Right lobe of liver (tissue), 6 donors: ENCODE measurements around the gene SP140. TPM values are rescaled to one million over a fixed set of nuclear protein-coding genes. Genes with fewer than 3 reads are reported as not detected.

ENCODE experiments used
- ATAC-seq, 4 donors: fragments of 200-7000 bp; cut with Tn5 transposase; one replicate each; pipeline ENCODE4 v1.9.1; 2020; ENCODE audit warnings: mild to moderate bottlenecking in 4 of 4, moderate library complexity in 4 of 4
- DNase-seq, 3 donors: peaks; one replicate each; pipeline ENCODE4 v3.0.0-alpha.2; 2020
- H3K27ac ChIP-seq, 3 donors: fragments of 200-600 bp; one replicate each; pipeline ENCODE4 v1.8.0; 2022
- H3K27me3 ChIP-seq, 2 donors: fragments of 200-600 bp; one replicate each; pipeline ENCODE4 v1.8.0; 2022
- H3K36me3 ChIP-seq, 4 donors: fragments of 200-600 bp; sonication (generic) in 1 of 4; one replicate each; pipeline versions ENCODE4 v1.5.1 to v1.8.0; 2017 to 2022; ENCODE audit warnings: control low read depth in 1 of 4
- H3K4me1 ChIP-seq, 4 donors: fragments of 200-600 bp; sonication (generic) in 1 of 4; one replicate each; pipeline versions ENCODE4 v1.5.1 to v1.8.0; 2017 to 2022; ENCODE audit warnings: control low read depth in 1 of 4
- H3K4me3 ChIP-seq, 3 donors: fragments of 200-600 bp; one replicate each; pipeline ENCODE4 v1.8.0; 2022
- H3K9me3 ChIP-seq, 4 donors: fragments of 200-600 bp; sonication (generic) in 1 of 4; one replicate each; pipeline versions ENCODE4 v1.5.1 to v1.8.0; 2017 to 2022; ENCODE audit warnings: control low read depth in 1 of 4
- POLR2A ChIP-seq: fragments of 450-650 bp; IDR thresholded peaks from one replicate; pipeline ENCODE4 v1.6.1; 2017; ENCODE audit warnings: antibody characterized with exemption, mild to moderate bottlenecking
- WGBS: methylation state at CpG from one replicate; pipeline ENCODE4 v1.1.6; 2018; ENCODE audit warnings: low coverage, low lambda C conversion rate; ENCODE audit not compliant: insufficient coverage; ENCODE audit errors: missing lambda C conversion rate; 5-methylcytosine and 5-hydroxymethylcytosine counted together
- intact Hi-C, 2 donors: fragments of 100-400 bp; cut with DNase I; formaldehyde crosslinking; loops; one replicate each; pipeline versions ENCODE4 v1.11.2 to v1.14.1; 2022
- total RNA-seq, 6 experiments: library from RNA; depleted of rRNA in 2 of 6; stranded (reverse); fragments of >200 nt in 2 of 6; fragmentation: NEBNext Ultra II Directional in 3 of 6; extraction: Animal tissue kit (Norgen Biotek cat#: 25700) in 3 of 6; gene quantifications; one replicate each; pipeline versions ENCODE4 v1.1.0 to v1.2.4, GENCODE V29; 2016 to 2023
- TF ChIP-seq, protein P1 (sequence below), 4 donors: fragments of 200-600 bp in 3 of 4; fragments of 450-650 bp in 1 of 4; IDR thresholded peaks; one replicate each; pipeline versions ENCODE4 v1.5.1 to v1.8.0; 2016 to 2022; ENCODE audit warnings: antibody characterized with exemption in 4 of 4, mild to moderate bottlenecking in 2 of 4
- donor health status: DM: no; HTN: yes; CAD: no.
- donor health status: DM: no; HTN: no; CAD: no.
- donor health status: DM: no; HTN: no; CAD: no.
- donor health status: DM: no; HTN: yes; CAD: no.
- donor health status: DM: no; HTN: yes; CAD: no.

Gene SP140
- total RNA-seq, 6 experiments from 2014 or later, result 0.43 to 1.2 (median 0.82) TPM; not detected in 1

DNA sequence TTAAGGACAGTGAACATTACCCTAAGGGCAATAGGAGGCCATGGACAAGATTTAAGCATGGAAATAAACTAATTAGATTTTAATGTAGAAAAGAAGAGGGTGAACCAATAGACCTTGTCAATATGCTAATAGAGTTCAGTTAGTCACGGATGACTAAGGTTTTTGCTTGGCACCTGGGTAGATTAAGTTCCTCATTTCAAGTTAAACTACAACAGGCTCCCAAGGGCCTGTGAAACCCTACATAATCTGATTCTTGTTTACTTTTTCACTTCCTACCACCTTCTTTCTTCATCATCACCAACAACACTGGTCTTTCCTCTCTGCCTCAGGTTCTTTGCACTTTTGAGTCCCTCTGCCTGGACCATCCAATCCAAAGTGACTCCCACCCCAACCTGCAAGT is 20.5 kb upstream of the SP140 start:
- Histone ChIP-seq H3K4me3 (no peak overlapping the region), H3K4me1 (no peaks in the 10 kb centered on the region), H3K27ac (no peak overlapping the region), H3K9me3 (no peaks in the 10 kb centered on the region), H3K27me3 (no peaks in the 10 kb centered on the region), H3K36me3 (peaks cover 0 to 55% (median 18%) of the 10 kb centered on the region in 4 donors)
- intact Hi-C loops, result no loop called here
- ATAC-seq (no peak), DNase-seq (no peak)
- 62% methylated on average over 1 of the region's 1 CpG for WGBS
- TF ChIP-seq, protein P1, sequence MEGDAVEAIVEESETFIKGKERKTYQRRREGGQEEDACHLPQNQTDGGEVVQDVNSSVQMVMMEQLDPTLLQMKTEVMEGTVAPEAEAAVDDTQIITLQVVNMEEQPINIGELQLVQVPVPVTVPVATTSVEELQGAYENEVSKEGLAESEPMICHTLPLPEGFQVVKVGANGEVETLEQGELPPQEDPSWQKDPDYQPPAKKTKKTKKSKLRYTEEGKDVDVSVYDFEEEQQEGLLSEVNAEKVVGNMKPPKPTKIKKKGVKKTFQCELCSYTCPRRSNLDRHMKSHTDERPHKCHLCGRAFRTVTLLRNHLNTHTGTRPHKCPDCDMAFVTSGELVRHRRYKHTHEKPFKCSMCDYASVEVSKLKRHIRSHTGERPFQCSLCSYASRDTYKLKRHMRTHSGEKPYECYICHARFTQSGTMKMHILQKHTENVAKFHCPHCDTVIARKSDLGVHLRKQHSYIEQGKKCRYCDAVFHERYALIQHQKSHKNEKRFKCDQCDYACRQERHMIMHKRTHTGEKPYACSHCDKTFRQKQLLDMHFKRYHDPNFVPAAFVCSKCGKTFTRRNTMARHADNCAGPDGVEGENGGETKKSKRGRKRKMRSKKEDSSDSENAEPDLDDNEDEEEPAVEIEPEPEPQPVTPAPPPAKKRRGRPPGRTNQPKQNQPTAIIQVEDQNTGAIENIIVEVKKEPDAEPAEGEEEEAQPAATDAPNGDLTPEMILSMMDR (IDR thresholded peaks at IDR 0.05), result no peak
- TF ChIP-seq POLR2A, result no peak

DNA sequence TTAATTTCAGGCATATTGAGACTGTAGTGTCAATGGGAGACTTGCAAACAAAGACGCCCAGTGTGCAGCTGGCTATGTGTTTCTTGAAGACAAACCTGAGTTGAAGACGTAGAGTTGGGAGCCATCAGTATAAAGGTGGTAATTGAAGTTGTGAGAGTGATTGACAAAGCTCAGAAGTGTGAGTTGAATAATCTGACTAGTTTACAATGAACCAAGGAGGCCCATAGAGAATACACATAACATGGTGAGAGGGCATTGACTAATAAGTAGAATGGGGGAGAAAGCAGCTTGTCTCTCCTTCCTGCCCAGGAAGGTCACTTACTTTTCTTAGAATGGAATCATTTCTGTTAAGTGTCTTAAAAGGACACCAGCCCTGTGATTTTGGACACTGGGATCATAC is 19.8 kb upstream of the SP140 start:
- H3K9me3 ChIP-seq, result no peaks in the 10 kb centered on the region
- H3K36me3 ChIP-seq, result peaks cover 0 to 55% (median 20%) of the 10 kb centered on the region in 4 donors
- intact Hi-C loops, result no loop called here
- 92% methylated on average over 2 of the region's 2 CpGs for WGBS
- H3K27ac ChIP-seq, result no peak overlapping the region
- ATAC-seq (no peak), DNase-seq (no peak)
- H3K4me3 ChIP-seq, result no peak overlapping the region
- H3K27me3 ChIP-seq, result no peaks in the 10 kb centered on the region
- no peaks in the 10 kb centered on the region for H3K4me1 ChIP-seq
- TF ChIP-seq POLR2A, result no peak
- TF ChIP-seq, protein P1 (IDR thresholded peaks at IDR 0.05), result no peak

DNA sequence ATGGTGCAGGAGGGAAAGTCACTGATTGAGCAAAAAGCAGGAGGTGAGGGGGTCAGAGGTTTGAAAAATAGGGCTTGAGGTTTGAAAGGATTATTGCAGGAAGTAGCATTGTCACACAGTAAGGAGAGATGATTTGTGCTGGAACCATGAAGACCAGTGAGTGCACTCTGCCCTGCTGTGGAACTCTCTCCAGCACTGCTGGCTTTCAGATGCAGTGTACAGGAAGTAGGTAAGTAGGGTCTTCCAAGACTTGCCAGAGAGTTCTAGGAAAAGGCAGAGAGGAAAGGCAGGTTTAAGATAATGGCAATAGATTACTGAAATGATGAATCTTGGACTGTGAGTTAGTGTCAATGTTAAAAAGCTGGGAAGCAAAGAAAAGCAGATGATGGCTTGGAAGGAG is 17.0 kb upstream of the SP140 start:
- ATAC-seq, result no peak
- no peak overlapping the region for H3K27ac ChIP-seq
- H3K9me3 ChIP-seq, result no peaks in the 10 kb centered on the region
- peaks cover 0 to 75% (median 28%) of the 10 kb centered on the region in 4 donors for H3K36me3 ChIP-seq
- H3K27me3 ChIP-seq, result no peaks in the 10 kb centered on the region
- H3K4me1 ChIP-seq, result no peaks in the 10 kb centered on the region
- intact Hi-C loops, result no loop called here
- H3K4me3 ChIP-seq, result no peak overlapping the region
- no peak for DNase-seq
- TF ChIP-seq, protein P1 (IDR thresholded peaks at IDR 0.05), result no peak
- no peak for TF ChIP-seq POLR2A

DNA sequence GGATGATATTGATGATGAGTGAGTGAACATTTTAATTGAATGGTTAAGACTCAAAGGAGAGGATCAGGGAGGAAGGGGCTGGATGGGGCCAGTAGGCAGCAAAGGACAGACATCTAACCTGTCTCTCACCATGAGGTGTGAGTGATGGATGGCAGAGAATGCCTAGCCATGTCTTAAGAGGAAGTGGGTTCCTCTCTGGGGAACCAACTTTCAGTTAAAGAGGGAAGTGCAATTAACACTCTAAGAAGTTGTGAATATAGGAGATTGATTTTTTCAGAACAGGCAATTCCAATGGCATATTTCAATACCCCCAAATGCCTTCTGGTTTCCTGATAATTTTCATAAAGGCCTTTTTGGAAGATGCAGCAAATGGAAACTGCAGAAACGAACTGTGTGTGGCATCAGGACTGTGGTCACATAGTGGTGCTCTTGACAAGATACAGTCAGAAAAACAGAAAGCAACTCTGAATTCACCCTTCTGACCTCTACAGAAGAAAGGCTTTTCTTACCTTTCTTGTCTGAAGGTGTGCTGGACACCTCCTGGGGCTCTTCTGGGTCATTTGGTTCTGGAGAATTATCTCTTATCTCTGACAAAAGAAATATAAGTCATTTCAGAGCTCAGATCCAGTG is 16.0 kb upstream of the SP140 start:
- Histone ChIP-seq H3K36me3 (peaks cover 0 to 82% (median 28%) of the 10 kb centered on the region in 4 donors), H3K4me3 (no peak overlapping the region), H3K27me3 (no peaks in the 10 kb centered on the region), H3K4me1 (no peaks in the 10 kb centered on the region), H3K27ac (no peak overlapping the region), H3K9me3 (no peaks in the 10 kb centered on the region)
- no peak for DNase-seq
- 75% methylated on average over 1 of the region's 1 CpG for WGBS
- ATAC-seq, result peak in 1 of 4 donors; percentile 23
- TF ChIP-seq POLR2A, result no peak
- TF ChIP-seq, protein P1 (IDR thresholded peaks at IDR 0.05), result no peak
- intact Hi-C loops, result no loop called here
